Upper lobe of right lung (tissue), 1 donor: ENCODE results near the gene SLC24A4. TPM values are rescaled to one million over a fixed set of nuclear protein-coding genes. Genes with fewer than 3 reads are reported as not detected.
A peak's percentile ranks its signal among the peaks of the same experiment; 100 is the strongest.

Source experiments
- ATAC-seq: fragments of 200-7000 bp; cut with Tn5 transposase; one replicate; pipeline ENCODE4 v1.9.1; 2020; ENCODE audit warnings: mild to moderate bottlenecking, moderate library complexity
- DNase-seq: peaks from one replicate; pipeline ENCODE4 v3.0.0-alpha.2; 2020
- H3K27ac ChIP-seq: fragments of 200-600 bp; one replicate; pipeline ENCODE4 v1.8.0; 2022
- H3K27me3 ChIP-seq: fragments of 200-600 bp; one replicate; pipeline ENCODE4 v1.8.0; 2022; ENCODE audit warnings: mild to moderate bottlenecking
- H3K36me3 ChIP-seq: fragments of 200-600 bp; one replicate; pipeline ENCODE4 v1.8.0; 2022
- H3K4me1 ChIP-seq: fragments of 200-600 bp; one replicate; pipeline ENCODE4 v1.8.0; 2022
- H3K4me3 ChIP-seq: fragments of 200-600 bp; one replicate; pipeline ENCODE4 v1.8.0; 2022; ENCODE audit warnings: mild to moderate bottlenecking
- H3K9me3 ChIP-seq: fragments of 200-600 bp; one replicate; pipeline ENCODE4 v1.8.0; 2022
- intact Hi-C: fragments of 100-400 bp; cut with DNase I; formaldehyde crosslinking; loops from one replicate; pipeline ENCODE4 v1.11.0; 2022
- total RNA-seq: library from RNA; stranded (reverse); fragmentation: NEBNext Ultra II Directional; extraction: Animal tissue kit (Norgen Biotek cat#: 25700); gene quantifications from one replicate; pipeline ENCODE4 v1.2.1, GENCODE V29; 2021
- TF ChIP-seq, protein P1 (sequence below): fragments of 200-600 bp; IDR thresholded peaks from one replicate; pipeline ENCODE4 v1.8.0; 2022; ENCODE audit warnings: antibody characterized with exemption
- donor health status: DM: no; HTN: yes; CAD: no; lungs with severe emphysema.

Gene SLC24A4
- total RNA-seq, 1 donor from 2014 or later: 1.6 TPM

DNA sequence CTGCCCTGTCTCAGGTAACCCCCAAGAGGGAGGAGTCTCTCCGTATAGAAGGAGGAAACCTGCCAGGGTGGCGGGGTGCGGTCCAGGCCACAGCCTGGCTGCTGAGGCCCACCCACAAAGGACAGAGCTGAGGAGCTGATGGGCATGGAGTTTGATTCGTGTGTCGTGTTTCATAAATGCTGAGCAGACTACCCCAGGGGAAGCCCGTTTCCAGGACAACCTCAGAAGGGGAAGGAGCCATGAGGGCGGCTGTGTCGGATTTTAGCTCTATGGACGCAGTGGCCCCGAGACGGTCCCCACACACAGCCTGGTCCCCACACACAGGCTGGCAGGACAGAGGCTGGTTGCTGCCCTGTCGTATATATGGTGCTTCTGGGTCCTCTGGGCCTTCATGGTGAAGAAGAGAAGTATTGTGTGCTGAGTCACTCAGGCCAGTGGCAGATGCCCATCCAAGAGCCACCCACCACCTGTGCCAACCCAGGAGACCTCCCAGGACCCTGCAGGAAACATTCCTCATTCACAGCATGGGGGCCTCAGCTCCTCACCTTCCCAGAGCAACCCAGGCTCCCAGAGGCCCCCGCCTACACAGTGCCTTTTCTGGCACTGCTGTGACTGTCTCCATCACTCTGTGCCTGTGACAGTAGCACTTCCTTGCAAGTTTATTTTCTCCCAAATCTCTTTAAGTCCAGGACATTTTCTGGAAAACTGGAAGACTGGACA, 127.5 kb downstream of the SLC24A4 start:
- TF ChIP-seq, protein P1, sequence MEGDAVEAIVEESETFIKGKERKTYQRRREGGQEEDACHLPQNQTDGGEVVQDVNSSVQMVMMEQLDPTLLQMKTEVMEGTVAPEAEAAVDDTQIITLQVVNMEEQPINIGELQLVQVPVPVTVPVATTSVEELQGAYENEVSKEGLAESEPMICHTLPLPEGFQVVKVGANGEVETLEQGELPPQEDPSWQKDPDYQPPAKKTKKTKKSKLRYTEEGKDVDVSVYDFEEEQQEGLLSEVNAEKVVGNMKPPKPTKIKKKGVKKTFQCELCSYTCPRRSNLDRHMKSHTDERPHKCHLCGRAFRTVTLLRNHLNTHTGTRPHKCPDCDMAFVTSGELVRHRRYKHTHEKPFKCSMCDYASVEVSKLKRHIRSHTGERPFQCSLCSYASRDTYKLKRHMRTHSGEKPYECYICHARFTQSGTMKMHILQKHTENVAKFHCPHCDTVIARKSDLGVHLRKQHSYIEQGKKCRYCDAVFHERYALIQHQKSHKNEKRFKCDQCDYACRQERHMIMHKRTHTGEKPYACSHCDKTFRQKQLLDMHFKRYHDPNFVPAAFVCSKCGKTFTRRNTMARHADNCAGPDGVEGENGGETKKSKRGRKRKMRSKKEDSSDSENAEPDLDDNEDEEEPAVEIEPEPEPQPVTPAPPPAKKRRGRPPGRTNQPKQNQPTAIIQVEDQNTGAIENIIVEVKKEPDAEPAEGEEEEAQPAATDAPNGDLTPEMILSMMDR: no peak
- Histone ChIP-seq H3K4me1 (no peaks in the 10 kb centered on the region), H3K9me3 (no peaks in the 10 kb centered on the region), H3K27ac (no peak overlapping the region), H3K27me3 (no peaks in the 10 kb centered on the region), H3K4me3 (no peak overlapping the region), H3K36me3 (no peaks in the 10 kb centered on the region)
- ATAC-seq (peak; percentile 11), DNase-seq (no peak)
- intact Hi-C loops: no loop called here

DNA sequence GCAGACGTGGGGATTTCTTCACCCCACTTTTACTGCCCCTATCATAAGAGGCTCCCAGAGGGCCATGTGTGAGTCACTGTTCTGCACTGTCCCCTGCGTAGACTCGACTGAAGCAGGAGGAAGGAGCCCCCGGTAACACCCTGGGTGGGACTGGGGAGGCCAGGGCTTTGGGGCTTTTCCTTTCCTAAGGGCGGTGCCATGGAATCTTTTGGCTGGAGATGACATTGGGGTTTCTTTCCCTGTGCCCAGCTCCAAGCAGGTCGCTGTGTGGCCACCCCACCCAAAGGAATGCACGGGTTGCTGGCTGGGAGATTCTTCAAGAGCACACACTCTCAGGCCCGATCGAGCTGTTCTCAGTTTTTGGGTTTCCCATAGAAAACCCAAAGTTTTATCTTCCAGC, 128.3 kb downstream of the SLC24A4 start:
- TF ChIP-seq, protein P1: no peak
- H3K4me1 ChIP-seq: no peaks in the 10 kb centered on the region
- H3K36me3 ChIP-seq: no peaks in the 10 kb centered on the region
- no peak overlapping the region for H3K27ac ChIP-seq
- no peaks in the 10 kb centered on the region for H3K27me3 ChIP-seq
- no peak overlapping the region for H3K4me3 ChIP-seq
- intact Hi-C loops: no loop called here
- ATAC-seq (no peak), DNase-seq (no peak)
- no peaks in the 10 kb centered on the region for H3K9me3 ChIP-seq

DNA sequence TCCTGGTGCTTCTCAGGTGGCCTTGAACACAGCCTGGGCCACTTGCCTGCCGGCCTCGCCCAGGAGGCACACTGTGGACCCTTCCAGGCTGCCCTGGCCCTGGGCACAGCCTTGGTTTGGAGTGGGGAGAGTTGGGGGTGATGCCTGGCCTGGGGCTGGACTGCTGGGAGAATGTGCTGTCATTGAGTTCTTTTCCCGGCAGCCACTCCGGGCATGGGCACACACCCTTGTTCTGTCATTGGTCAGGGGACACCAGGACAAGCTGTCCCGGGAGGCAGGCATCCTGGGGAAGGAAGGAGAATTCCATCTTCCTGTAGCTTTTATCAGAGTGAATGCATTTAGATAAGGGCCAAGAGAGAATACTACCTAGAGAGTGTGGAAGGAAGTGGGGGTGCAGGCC, 128.8 kb downstream of the SLC24A4 start:
- no peak overlapping the region for H3K4me3 ChIP-seq
- H3K4me1 ChIP-seq: peaks cover under 1% of the 10 kb centered on the region
- no peaks in the 10 kb centered on the region for H3K36me3 ChIP-seq
- H3K27me3 ChIP-seq: no peaks in the 10 kb centered on the region
- DNase-seq (no peak), ATAC-seq (peak; percentile 9)
- H3K27ac ChIP-seq: no peak overlapping the region
- no peaks in the 10 kb centered on the region for H3K9me3 ChIP-seq
- intact Hi-C loops: no loop called here
- TF ChIP-seq, protein P1: no peak

DNA sequence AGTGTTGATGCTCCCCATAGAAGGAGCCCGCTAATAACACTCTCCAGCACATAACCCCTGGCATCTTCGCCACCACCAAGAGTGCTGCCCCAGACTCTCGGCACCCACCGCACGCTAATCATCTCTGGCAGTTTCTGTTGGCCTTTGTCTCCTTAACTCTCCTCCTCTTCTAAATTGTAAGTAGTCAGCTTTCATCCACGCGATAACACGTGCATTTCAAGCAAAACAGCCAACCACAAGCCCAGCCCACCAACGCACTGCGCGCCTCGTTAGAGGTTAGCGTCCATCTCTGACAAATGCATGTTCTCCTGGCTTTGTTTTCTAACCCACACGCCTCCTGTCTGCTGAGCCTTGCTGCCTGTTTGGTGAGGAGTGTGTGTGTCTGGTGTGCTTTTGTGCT, 129.5 kb downstream of the SLC24A4 start:
- Histone ChIP-seq H3K27me3 (no peaks in the 10 kb centered on the region), H3K27ac (no peak overlapping the region), H3K9me3 (no peaks in the 10 kb centered on the region), H3K4me3 (no peak overlapping the region), H3K4me1 (peaks cover 5% of the 10 kb centered on the region), H3K36me3 (no peaks in the 10 kb centered on the region)
- TF ChIP-seq, protein P1: no peak
- ATAC-seq (no peak), DNase-seq (no peak)
- intact Hi-C loops: no loop called here

DNA sequence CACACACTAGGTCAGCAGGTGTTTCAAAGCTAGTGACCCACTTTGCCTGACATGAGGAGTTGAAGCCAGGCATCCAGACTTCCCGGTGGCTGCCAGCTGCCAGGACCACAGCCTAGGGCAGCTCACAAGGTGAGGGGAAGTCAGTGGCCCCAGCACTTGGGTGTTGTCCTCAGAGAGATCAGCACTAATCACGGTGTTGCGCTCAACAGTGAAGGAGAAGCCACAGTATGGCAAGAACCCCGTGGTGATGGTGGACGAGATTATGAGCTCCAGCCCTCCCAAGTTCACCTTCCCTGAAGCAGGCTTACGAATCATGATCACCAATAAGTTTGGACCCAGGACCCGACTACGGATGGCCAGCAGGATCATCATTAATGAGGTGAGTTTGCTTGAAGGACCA, 130.7 kb downstream of the SLC24A4 start:
- H3K36me3 ChIP-seq: no peaks in the 10 kb centered on the region
- H3K4me3 ChIP-seq: no peak overlapping the region
- ATAC-seq (no peak), DNase-seq (no peak)
- TF ChIP-seq, protein P1: no peak
- intact Hi-C loops: no loop called here
- no peaks in the 10 kb centered on the region for H3K9me3 ChIP-seq
- no peak overlapping the region for H3K27ac ChIP-seq
- peaks cover 5% of the 10 kb centered on the region for H3K4me1 ChIP-seq
- no peaks in the 10 kb centered on the region for H3K27me3 ChIP-seq

DNA sequence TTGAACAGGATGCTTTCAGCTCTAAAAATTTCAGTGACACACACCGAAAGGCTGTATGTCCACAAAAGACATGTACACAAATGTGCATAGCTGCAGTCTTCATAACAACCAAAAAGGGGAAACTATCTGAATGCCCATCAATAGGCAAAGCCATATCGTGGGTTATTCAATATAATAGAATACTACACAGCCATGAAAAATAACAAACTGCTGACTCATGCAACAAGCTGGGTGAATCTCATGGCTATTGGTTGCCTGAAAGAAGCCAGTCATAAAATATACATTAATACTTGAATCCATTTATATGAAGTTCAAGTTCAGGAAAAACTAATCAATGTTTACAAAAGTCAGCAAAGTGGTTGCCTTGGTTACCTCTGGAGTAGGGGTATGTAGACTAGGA, 132.3 kb downstream of the SLC24A4 start:
- Histone ChIP-seq H3K27me3 (no peaks in the 10 kb centered on the region), H3K4me1 (peaks cover 8% of the 10 kb centered on the region), H3K36me3 (no peaks in the 10 kb centered on the region), H3K27ac (no peak overlapping the region), H3K9me3 (no peaks in the 10 kb centered on the region), H3K4me3 (no peak overlapping the region)
- DNase-seq (no peak), ATAC-seq (no peak)
- TF ChIP-seq, protein P1: no peak
- intact Hi-C loops: no loop called here
